ENCODE results near the gene PEX11B.
A peak's percentile ranks its signal among the peaks of the same experiment; 100 is the strongest.
"Not testable (repeated sequence)": the region's sequence is repeated elsewhere in the genome, so short reads cannot be mapped to it uniquely, and the experiment has no call there.

Gene PEX11B

DNA sequence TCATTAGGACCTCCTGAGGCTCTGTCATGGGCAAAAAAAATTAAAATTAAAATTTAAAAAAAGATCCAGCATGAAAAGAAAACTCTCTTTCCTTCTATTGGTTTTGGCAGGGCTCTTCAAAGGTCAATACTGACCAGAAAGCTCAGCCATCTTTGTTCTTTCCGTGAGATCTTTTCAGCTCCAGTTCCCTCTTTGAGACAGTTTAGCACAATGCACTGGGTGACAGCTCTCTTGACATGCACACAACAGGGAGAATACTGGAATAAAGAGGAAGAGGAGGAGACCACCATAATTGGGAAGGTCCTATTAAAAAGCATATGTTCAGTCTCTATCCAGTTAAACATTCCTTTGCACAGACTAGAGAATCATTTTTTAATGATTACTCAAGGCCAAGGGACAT is 33.0 kb upstream of the PEX11B start:
- no peak for DNase-seq (ENCODE audit: low spot score)

DNA sequence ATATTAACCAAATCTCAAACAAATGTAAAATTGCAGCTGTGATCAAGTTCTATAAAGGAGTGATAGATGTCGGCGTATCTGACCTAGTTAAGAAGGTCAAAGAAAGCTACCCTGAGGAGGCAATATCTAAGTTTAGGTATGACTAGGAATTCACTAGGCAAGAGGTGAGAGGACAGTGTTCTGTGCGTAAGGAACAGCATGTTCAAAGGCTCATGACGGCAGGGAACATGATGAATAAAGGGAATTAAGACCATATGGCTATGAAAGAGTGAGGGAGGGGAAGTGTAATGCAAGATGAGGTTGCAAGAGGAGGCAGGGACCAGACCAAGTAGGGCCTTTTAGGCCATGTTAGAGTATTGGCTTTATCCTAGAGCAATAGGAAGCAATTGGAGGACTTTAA is 30.7 kb upstream of the PEX11B start:
- no peak for DNase-seq (ENCODE audit: low spot score)

DNA sequence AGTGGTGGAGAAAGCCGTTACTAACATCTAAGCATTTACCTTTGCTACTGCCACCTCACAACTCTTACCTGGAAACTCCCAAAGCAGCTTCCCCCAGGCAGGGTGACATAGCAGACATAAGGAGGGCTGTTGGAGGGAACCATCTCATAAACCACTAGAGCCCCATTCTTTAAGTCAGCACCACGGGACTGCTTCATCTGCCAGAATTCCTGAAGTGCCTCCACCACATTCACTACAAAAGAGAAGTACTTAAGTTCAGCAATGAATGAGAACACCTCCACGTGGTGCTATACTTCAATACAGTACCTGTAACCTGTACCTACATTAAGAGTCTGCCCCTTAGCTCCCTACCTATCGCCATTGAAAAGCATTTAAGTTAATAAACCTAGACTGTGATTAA is 29.0 kb upstream of the PEX11B start:
- DNase-seq (ENCODE audit: low spot score), result no peak

DNA sequence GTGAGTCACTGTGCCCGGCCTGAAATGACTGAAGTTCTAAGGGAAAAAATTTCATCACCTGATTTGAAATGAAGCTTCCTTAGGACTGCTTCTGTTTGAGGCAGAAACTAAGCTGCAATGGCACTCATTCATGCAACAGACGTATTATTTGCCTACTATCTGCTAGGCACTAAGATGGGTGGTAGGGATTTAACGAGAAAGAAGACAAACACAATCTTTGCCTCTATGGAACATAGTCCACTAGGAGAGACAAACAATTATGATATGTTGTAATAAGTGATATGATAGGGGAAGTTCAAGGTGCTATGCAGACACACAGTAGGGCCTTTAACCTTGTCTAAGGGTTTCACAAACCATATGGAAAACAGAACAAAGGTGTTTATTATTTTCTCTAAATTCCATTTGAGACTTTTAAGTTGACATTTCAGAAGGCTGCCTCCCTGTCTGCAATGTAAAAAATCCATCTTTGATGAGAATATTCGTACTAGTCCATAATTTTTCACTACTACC is 28.0 kb upstream of the PEX11B start:
- no peak for DNase-seq (ENCODE audit: low spot score)

DNA sequence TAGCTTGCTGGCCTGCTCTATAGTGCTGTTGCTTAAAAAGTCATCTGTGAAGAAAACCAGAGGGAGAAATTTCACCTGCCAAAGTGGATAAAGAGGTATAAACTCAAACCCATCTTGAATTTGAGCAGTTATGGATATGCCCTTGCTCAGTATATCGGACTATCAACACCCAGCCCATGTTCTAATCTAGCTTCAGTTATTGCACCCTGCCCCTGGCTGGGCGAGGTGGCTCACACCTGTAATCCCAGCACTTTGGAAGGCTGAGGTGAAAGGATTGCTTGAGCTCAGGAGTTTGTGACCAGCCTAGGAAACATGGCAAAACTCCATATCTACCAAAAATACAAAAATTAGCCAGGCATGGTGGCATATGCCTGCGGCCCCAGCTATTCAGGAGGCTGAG is 26.0 kb upstream of the PEX11B start:
- DNase-seq (ENCODE audit: low spot score), result no peak

DNA sequence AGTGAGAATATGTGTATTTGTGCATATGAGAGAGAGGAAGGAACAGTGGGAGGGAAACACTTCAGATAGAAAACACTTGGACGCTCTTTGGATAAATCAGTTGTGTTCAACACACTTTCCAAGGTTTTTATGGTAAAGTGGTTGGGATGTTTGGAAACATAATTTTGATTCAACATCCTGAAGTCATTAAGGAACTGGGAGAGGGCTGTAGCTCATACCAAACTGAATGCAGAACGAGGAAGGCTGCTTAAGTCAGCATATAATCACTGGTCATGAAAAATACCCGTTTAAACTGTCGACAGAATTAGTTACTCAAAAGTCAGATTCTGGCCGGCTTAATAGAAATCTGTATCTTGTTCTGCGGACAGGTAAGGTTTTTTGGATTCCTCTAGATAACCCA is 24.4 kb upstream of the PEX11B start:
- DNase-seq (ENCODE audit: low spot score), result no peak

DNA sequence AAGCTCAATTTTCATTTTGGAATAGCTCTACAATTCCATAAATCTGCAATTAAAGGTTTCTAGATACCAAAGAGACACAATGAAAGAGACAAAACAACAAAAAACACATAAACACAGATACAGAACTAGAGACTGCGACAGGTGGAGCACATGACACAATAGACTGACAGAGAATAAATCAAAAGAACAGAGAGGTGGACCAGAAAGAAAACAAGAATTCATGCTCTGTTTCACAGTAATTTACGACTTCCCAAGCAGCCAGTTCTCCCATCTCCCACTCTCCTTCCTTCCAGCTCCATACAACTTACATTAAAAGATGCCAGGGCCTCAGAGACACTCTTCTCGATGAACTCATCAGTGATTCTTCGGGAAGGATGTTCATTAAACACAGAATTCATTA is 23.9 kb upstream of the PEX11B start:
- no peak for DNase-seq (ENCODE audit: low spot score)

DNA sequence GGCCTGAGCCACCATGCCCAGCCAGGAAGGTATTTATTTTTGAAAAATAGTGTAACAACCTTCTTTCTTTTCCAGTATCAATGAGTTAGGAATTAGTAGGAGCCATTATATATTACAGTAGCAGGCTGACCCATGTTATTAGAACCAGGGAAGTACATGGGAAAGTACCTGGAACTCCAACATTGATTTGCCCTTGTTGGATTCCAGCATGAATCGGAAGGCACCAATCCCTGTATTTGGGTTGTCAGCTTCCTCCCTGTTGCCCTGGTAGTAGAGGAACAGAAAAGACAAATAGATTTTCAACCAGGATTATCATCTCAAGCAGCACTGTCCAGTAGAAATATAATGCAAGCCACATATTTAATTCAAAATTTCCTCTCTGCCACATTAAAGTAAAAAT is 18.9 kb upstream of the PEX11B start:
- DNase-seq (ENCODE audit: low spot score), result no peak

DNA sequence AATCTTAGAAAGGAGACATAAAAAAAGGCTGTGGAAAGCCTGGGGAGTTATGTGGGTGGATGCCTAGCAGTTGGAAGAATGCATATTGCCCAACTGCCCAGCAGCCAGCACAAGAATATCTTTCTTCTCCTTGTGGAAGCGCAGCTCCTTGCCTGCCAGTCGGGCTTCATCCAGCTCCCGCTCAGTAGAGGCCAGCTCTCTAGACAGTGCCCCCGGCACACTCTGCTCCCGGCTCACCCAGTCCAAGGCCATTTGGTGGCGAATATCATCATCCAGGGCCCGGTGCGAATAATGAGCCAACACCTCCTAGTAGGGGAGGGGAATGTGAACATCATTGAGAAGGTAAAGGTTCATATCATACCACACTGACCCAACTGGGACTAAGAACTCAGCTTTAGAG is 17.7 kb upstream of the PEX11B start:
- no peak for DNase-seq (ENCODE audit: low spot score)

DNA sequence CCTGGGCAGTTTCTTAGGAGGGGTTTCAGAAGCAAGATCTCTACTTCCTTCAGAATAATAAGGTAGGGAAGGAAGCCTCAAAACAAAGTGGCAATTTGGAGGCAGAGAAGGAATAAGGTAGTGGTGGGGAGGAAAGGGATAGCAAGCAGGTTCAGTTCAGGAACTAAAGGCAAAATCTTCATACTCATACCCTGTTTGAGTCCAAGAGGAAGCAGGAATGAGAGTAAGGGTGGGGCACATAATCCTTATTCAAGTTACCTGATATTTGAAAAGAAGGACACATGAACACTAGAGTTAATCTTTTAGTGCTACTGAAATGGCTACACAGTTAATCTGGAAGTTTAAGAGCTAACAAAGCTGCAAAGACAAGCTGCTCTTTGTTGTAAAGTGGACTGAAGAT is 17.2 kb upstream of the PEX11B start:
- DNase-seq (ENCODE audit: low spot score), result no peak

DNA sequence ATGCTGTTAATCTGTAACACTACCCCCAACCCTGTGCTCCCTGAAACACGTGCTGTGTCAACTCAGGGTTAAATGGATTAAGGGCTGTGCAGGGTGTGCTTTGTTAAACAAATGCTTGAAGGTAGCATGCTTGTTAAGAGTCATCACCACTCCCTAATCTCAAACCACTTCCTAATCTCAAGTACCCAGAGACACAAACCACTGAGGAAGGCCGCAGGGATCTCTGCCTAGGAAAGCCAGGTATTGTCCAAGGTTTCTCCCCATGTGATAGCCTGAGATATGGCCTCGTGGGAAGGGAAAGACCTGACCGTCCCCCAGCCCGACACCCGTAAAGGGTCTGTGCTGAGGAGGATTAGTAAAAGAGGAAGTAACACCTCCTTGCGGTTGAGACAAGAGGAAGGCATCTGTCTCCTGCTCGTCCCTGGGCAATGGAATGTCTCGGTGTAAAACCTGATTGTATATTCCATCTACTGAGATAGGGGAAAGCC is 14.0 kb upstream of the PEX11B start:
- DNase-seq (ENCODE audit: low spot score), result peak; percentile 33

DNA sequence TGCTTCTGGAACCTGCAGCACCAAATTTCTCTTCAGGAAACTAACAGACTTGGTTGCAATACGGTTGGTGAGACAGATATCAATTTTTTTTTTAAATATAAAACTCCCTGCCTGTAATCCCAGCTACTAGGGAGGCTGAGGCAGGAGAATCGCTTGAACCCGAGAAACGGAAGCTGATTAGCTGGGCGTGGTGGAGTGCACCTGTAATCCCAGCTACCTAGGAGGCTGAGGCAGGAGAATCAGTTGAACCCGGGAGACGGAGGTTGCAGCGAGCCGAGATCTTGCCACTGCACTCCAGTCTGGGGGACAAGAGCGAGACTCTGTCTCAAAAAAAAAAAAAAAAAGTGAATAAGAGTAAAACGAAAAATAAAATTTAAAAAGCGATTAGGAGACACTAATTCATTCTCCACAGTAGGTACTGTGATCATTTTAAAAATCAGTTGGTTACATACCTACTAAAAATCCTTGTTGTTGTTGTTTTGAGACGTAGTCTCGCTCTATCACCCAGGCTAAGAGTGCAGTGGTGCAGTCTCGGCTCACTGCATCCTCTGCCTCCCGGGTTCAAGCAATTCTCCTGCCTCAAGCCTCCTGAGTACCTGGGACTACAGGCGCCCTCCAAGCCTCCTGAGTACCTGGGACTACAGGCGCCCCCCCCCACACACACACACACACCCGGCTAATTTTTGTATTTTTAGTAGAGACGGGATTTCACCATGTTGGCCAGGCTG is 9.6 kb upstream of the PEX11B start:
- no peak for DNase-seq (ENCODE audit: low spot score)

DNA sequence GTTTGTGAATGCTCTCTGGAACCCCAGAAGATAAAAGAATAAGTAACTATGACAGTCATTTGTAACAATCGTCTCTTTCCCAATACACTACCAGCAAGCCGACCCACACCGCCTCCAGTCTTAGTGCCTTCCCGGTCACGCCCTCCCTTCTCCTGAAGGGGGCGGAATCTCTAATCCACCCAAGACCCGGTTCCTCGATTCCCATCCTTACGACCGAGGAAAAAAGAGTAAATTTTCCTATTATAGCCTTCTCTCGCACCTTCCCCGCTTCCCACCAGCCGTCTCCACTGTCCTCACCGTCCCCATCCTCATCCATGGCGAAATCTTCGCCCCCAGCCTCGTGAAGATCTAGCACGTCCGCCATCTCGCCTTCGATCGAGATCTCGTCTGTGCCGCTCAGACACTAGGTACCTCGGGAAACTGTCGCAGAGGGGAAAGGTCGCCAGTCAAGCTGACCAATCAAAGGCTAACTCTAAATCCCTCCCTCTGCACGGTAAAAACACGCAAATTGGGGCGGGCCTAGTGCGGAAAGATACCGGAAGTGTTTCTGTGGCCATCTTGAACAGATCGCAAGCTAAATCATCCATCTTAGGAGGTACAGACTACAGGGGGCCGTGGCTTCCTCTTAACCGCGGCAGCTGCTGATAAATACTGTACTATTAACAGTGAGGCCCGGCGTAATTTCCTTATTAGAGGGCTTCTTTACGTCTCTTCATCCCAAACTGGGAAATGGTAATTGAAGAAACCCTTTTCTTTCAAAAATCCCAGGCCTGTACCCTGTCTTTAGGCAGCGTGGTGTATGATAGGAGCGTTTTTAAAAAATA is 8.8 kb upstream of the PEX11B start, which contains the start of gene RBM8A:
RBM8A (minus strand) TSS at position 422 of the 824 bp plus-strand sequence; CDS start at position 364, 58 bp downstream.
- peak; percentile 97 for DNase-seq (ENCODE audit: low spot score)

DNA sequence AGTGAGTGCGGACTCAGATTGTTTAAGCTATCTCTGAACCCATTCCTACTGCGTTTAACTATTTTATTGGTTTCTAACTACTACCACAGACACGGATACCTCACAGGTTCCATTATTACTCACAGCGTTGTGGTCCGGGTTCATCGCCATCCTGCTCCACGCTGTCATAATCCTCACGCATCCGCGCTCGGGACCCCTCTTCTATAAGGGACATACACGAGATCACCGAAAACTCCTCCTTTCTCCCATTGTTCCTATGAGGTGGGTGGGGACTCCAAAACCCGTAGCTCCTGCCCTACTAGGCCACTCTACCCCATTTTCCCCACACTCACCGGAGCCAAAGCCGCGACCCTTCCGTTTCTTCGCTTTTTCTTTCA is 8.2 kb upstream of the PEX11B start:
- no peak for DNase-seq (ENCODE audit: low spot score)

DNA sequence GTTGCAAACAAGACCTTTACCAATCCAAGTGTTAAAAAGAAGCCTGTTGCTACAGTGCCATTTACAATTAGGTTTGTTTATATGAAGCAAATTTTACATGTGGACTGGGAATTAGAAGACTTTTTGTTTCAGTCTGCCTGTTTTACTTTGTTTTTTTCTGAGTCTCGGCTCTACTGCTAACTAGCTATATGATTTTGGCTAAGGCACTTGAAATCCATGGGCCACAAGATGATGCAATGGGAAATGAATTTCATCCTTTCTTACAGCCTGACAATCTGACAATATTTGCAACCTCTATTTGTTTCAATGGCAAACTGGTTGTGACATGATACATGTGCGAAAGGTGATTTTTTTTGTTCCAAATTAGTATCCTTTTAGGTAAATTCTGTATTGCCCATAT is 3.7 kb upstream of the PEX11B start:
- DNase-seq (ENCODE audit: low spot score), result no peak

DNA sequence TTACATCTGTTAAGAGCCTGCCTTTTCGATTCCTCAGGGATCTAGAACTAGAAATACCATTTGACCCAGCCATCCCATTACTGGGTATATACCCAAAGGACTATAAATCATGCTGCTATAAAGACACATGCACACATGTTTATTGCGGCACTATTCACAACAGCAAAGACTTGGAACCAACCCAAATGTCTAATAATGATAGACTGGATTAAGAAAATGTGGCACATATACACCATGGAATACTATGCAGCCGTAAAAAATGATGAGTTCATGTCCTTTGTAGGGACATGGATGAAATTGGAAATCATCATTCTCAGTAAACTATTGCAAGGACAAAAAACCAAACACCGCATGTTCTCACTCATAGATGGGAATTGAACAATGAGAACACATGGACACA is 1.8 kb upstream of the PEX11B start:
- not testable (repeated sequence) for DNase-seq (ENCODE audit: low spot score)

DNA sequence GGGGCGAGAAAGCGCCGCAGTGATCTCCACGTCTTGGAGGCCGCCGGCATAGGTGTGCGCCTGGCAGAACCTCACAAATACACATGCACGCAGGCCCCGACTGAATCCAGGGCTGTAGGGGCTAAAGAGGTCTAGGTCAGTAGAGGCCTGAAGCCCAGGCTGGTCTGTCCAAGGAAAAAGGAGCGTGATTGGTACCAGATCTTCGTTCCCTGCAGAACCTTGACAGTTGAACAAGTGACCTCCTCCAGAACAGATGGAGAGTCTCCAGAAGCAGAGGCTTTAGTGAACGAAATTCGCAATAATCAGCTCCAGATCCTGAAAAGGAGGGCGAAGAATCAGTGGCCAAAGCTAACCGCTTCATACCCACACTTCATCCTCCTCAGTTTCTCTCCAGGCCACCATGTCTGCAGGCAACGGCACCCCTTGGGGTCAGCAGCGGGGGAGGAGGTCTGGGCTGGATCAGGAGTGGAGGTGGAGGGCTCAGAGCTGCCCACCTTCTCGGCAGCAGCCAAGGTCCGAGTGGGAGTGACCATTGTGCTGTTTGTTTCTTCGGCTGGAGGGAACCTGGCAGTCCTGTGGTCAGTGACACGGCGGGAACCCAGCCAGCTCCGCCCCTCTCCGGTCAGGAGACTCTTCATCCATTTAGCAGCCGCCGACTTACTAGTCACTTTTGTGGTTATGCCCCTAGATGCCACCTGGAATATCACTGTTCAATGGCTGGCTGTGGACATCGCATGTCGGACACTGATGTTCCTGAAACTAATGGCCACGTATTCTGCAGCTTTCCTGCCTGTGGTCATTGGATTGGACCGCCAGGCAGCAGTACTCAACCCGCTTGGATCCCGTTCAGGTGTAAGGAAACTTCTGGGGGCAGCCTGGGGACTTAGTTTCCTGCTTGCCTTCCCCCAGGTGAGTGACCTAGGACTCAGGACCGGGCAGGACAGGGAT is 749 bp upstream of the PEX11B start:
- no peak for DNase-seq (ENCODE audit: low spot score)

DNA sequence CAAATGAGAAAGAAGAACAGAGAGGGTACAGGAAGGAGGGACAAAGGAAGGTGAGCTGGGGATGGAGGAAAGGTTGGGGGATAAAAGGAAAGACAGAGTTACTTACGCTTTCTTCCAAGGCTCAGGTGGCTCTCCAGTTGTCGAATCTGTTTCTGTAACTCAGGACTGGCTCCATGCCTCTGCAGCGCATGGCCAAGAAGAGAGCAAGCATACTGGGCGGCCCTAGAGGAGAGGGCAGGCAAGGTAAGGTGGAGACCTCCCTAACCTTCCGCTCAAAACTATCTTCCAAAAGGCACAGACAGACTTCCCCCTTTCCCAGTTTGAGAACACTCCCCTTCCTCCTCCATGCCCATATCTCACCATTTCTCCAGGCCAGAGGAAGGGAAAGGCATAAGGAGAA is 922 bp downstream of the PEX11B start:
- DNase-seq (ENCODE audit: low spot score), result no peak

DNA sequence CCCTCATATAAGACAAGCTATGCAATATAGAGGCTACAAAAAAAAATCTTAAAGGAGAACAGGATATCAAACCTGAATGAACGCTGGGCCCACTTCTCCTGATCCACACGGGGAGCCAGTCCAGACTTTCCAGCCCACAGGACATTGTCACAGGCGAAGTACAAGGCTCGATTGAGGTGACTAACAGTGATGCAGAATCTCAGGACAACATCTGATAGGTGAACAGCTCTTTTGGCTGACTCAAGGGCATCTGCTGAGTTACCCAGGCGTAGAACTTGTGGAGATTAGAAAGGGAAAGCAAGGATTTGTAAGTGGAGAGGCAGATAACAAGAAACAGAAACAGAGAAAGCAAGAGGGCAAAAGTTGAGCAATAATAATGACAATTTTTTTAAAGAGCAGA is 1.8 kb downstream of the PEX11B start:
- DNase-seq (ENCODE audit: low spot score), result no peak

DNA sequence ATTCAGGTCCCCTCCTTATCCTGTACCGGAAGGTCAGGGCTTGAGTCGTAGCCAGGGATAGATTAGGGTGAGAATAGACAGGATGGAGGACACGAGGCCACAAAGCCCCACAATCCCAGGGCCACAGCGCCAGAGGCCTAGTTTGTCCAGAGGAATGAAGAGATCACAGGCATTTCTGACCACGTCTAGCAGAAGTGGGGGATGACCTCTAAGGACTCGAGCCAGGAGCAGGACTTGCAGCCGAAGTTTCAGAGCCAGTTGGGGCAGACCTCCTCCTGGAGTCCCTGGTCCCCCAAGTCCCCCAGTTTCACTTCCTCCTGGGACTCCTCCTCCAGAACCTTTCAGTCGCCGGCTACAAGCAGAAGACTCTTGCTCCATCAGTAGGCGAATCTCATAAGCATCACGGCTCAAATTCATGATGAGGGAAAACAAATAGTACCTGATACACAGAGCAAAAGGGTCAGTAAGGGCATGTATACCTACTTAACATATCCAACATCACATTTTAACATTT is 6.3 kb downstream of the PEX11B start:
- no peak for DNase-seq (ENCODE audit: low spot score)

DNA sequence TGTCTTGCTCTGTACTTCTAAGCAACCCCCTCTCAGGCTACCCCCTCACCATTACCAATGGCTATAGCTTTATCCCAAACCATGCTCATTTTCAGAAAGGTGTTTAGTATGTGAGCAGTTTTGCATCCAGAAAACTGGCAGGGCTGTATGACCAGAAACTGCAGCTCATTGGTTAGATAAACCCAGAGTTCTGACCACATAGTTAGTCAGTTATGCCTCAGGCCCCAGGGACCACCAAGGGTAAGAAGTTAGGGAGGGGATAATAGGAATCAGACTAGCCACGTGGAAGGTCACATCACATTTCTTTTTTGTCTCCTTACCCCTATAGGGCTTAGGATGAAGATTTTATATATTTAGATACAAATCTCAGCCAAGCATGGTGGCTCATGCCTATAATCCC is 9.9 kb downstream of the PEX11B start:
- DNase-seq (ENCODE audit: low spot score), result no peak

Data from CD4-positive, alpha-beta T cell treated with Interleukin-6 at 100 ng/mL for 8 hours (primary cell).